Mesodermal cell (in vitro differentiated cells): ENCODE data around the gene ATG4A.

Source experiments
- H3K27ac ChIP-seq: 2 replicates; pipeline ENCODE4 v1.7.0; 2013; ENCODE audit warnings: mild to moderate bottlenecking, low read depth, low read length, moderate library complexity; ENCODE audit not compliant: severe bottlenecking
- H3K36me3 ChIP-seq: 2 replicates; pipeline ENCODE4 v1.7.1; 2013; ENCODE audit warnings: mild to moderate bottlenecking, low read length, moderate library complexity; ENCODE audit not compliant: control insufficient read depth, insufficient read depth
- H3K4me1 ChIP-seq: one replicate; pipeline ENCODE4 v1.7.1; 2013; ENCODE audit warnings: mild to moderate bottlenecking, low read length; ENCODE audit not compliant: insufficient read depth, control insufficient read depth, poor library complexity, severe bottlenecking
- H3K4me3 ChIP-seq: 2 replicates; pipeline ENCODE4 v1.7.0; 2013; ENCODE audit warnings: low read length, control low read depth, mild to moderate bottlenecking; ENCODE audit not compliant: insufficient read depth, poor library complexity, severe bottlenecking; ENCODE audit errors: extremely low read depth
- H3K9me3 ChIP-seq: 2 replicates; pipeline ENCODE4 v1.7.1; 2013; ENCODE audit warnings: mild to moderate bottlenecking, low read length, moderate library complexity; ENCODE audit not compliant: control insufficient read depth
- WGBS, 2 experiments: methylation state at CpG; one replicate each; pipeline ENCODE4 v1.1.5; 2013; ENCODE audit warnings: missing lambda C conversion rate in 2 of 2; ENCODE audit not compliant: insufficient coverage in 2 of 2; 5-methylcytosine and 5-hydroxymethylcytosine counted together

Gene ATG4A

GRCh38 chrX:108156082-108156481 lies 64.5 kb downstream of the ATG4A start:
- Histone ChIP-seq H3K27ac (no peak overlapping the region), H3K9me3 (no peaks in the 10 kb centered on the region), H3K36me3 (peaks cover 2% of the 10 kb centered on the region), H3K4me3 (no peak overlapping the region), H3K4me1 (no peaks in the 10 kb centered on the region)
- 100% methylated on average over 2 of the region's 2 CpGs; no CpG with 5 or more reads in 1 of the 2 experiments for WGBS, 2 experiments

GRCh38 chrX:108156934-108157466 lies 65.4 kb downstream of the ATG4A start:
- H3K27ac ChIP-seq, result no peak overlapping the region
- WGBS, 2 experiments, result 93 to 100% methylated on average over 2 to 3 of the region's 8 CpGs
- no peaks in the 10 kb centered on the region for H3K4me1 ChIP-seq
- peaks cover 2% of the 10 kb centered on the region for H3K36me3 ChIP-seq
- no peak overlapping the region for H3K4me3 ChIP-seq
- H3K9me3 ChIP-seq, result no peaks in the 10 kb centered on the region

- peaks cover 2% of the 10 kb centered on the region for H3K36me3 ChIP-seq
- 80 to 94% methylated on average over 1 to 2 of the region's 3 CpGs for WGBS, 2 experiments
- no peaks in the 10 kb centered on the region for H3K4me1 ChIP-seq
- no peak overlapping the region for H3K27ac ChIP-seq
- no peaks in the 10 kb centered on the region for H3K9me3 ChIP-seq
- no peak overlapping the region for H3K4me3 ChIP-seq
These were observed 66.0 kb downstream of the ATG4A start for GRCh38 chrX:108157628-108158027.

GRCh38 chrX:108159028-108159670 lies 67.6 kb downstream of the ATG4A start:
- no peaks in the 10 kb centered on the region for H3K9me3 ChIP-seq
- H3K4me1 ChIP-seq, result no peaks in the 10 kb centered on the region
- H3K4me3 ChIP-seq, result no peak overlapping the region
- WGBS, 2 experiments, result 94 to 95% methylated on average over 3 to 8 of the region's 11 CpGs
- H3K36me3 ChIP-seq, result peaks cover 2% of the 10 kb centered on the region
- H3K27ac ChIP-seq, result no peak overlapping the region

- Histone ChIP-seq H3K9me3 (no peaks in the 10 kb centered on the region), H3K27ac (no peak overlapping the region), H3K4me3 (no peak overlapping the region), H3K36me3 (no peaks in the 10 kb centered on the region), H3K4me1 (no peaks in the 10 kb centered on the region)
- WGBS, 2 experiments, result 100% methylated on average over 3 of the region's 5 CpGs; no CpG with 5 or more reads in 1 of the 2 experiments
These were observed 68.7 kb downstream of the ATG4A start for GRCh38 chrX:108160309-108160708.

GRCh38 chrX:108162265-108162664 lies 70.7 kb downstream of the ATG4A start:
- Histone ChIP-seq H3K4me3 (no peak overlapping the region), H3K4me1 (no peaks in the 10 kb centered on the region), H3K36me3 (no peaks in the 10 kb centered on the region), H3K27ac (no peak overlapping the region), H3K9me3 (no peaks in the 10 kb centered on the region)
- WGBS, 2 experiments, result 100% methylated on average over 1 of the region's 4 CpGs

GRCh38 chrX:108163333-108164082 lies 71.9 kb downstream of the ATG4A start:
- Histone ChIP-seq H3K36me3 (no peaks in the 10 kb centered on the region), H3K9me3 (no peaks in the 10 kb centered on the region), H3K4me3 (no peak overlapping the region), H3K4me1 (peaks cover 4% of the 10 kb centered on the region), H3K27ac (no peak overlapping the region)
- 73 to 75% methylated on average over 4 to 5 of the region's 7 CpGs for WGBS, 2 experiments

GRCh38 chrX:108165383-108166111 lies 74.0 kb downstream of the ATG4A start:
- H3K36me3 ChIP-seq, result peaks cover 3% of the 10 kb centered on the region
- no peak overlapping the region for H3K27ac ChIP-seq
- 48% methylated on average over 3 of the region's 7 CpGs; no CpG with 5 or more reads in 1 of the 2 experiments for WGBS, 2 experiments
- H3K4me1 ChIP-seq, result peaks cover 4% of the 10 kb centered on the region
- H3K9me3 ChIP-seq, result no peaks in the 10 kb centered on the region
- H3K4me3 ChIP-seq, result no peak overlapping the region

- no peak overlapping the region for H3K27ac ChIP-seq
- no peak overlapping the region for H3K4me3 ChIP-seq
- H3K36me3 ChIP-seq, result peaks cover 10% of the 10 kb centered on the region
- no peaks in the 10 kb centered on the region for H3K9me3 ChIP-seq
- WGBS, 2 experiments, result 88% methylated on average over 1 of the region's 5 CpGs; no CpG with 5 or more reads in 1 of the 2 experiments
- H3K4me1 ChIP-seq, result peaks cover 4% of the 10 kb centered on the region
These were observed 75.8 kb downstream of the ATG4A start for GRCh38 chrX:108167211-108167872.
